HG03378 (cell line): Measurements from ENCODE around the gene POU2F3.

Experiments
- ATAC-seq: cut with Tn5 transposase; IDR thresholded peaks from one replicate; pipeline ENCODE4 v1.9.1; 2021; ENCODE audit warnings: mild to moderate bottlenecking, moderate library complexity; ENCODE audit not compliant: unreplicated experiment

POU2F3 gene

DNA sequence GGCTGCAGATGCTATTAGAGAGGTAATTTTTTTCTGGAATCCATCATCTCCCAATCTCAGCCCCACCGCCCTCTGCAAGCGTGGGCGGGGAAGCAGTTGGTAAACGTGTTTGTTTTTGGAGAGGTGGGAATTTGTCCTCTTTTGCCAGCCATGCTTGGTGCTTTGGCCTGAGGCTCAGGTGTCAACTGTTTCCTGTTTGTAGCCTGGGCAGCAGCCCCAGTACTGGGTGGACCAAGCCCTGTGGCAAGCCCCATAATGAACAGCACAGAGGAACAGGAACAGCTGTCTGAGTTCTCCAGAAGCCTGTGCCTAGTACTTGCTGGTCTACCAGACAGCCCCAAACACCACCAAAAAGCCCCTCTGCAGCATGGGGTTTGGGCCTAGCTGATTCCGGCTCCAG lies 39.6 kb downstream of the POU2F3 start:
- no peak for ATAC-seq

DNA sequence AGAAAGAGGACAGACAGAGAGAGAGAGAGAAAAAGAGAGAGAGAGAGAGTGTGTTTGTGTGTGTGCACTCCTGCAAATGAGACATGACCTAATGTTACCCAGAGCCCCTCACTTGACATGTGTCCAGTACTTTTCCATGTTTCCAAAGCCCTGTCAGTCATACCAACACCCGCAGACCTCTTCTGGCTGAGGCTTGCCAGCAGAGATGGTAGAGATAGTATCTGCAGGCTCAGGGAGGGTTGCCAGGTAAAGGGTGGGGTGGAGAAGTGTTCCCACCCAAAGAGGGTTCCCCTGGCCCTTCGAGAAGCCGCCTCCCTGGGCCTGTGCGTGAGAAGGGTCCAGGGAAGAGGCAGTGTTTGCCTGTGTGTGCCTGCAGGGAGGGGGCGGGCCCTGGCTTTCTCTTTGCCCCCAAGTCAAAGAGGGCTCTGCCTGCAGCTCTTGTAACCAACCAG lies 40.7 kb downstream of the POU2F3 start:
- ATAC-seq: no peak

- no peak for ATAC-seq
Measured at GRCh38 chr11:120281143-120281795, 41.3 kb downstream of the POU2F3 start.

GRCh38 chr11:120283124-120283523 lies 43.2 kb downstream of the POU2F3 start:
- ATAC-seq: no peak

GRCh38 chr11:120284272-120284671 lies 44.3 kb downstream of the POU2F3 start:
- no peak for ATAC-seq

DNA sequence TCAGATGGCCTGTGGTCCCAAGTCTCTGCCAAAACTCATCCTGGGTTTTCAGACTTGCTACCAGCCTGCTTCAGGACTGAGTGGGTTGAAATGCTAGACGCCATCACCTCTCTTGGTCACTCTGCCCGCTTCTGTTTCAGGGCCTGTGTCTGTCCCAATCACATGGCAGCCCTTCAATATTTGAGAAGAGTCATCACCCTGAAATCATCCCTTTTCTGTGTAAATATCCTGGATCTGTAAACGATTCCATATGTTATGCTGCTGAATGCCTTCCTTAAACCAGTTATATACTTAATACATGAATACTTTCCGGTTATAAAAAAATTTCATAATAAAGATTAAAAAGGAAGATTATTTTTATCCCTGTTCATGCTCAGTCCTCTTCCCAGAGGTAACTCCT lies 45.3 kb downstream of the POU2F3 start:
- no peak for ATAC-seq

DNA sequence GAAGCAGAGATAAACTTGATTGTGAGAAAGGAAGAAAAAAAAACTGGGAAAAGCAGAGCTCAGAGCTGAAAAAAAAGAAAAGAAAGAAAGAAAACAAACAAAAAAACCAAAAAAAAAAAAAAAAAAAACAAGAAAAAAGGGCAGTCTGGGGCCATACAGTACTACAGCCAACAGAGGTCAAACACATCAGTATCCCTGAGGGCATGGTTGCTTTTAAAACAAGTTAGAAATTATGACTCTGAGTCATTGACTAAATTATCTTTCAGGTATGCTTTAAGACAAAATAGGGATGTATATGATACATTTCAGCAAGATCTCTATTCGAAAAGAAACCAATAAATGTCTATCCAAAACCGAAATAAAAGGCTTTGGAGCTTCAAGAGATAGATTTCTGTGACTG lies 48.1 kb downstream of the POU2F3 start:
- ATAC-seq: no peak

- ATAC-seq: no peak
Measured at GRCh38 chr11:120289426-120289825, 49.5 kb downstream of the POU2F3 start.

GRCh38 chr11:120290956-120291355 lies 51.0 kb downstream of the POU2F3 start:
- no peak for ATAC-seq

- no peak for ATAC-seq
Measured at GRCh38 chr11:120293038-120293800, 53.3 kb downstream of the POU2F3 start.

- ATAC-seq: no peak
Measured at GRCh38 chr11:120294096-120294495, 54.2 kb downstream of the POU2F3 start.

- no peak for ATAC-seq
Measured at GRCh38 chr11:120295099-120295498, 55.2 kb downstream of the POU2F3 start.

- no peak for ATAC-seq
Measured at GRCh38 chr11:120296554-120296953, 56.6 kb downstream of the POU2F3 start.

DNA sequence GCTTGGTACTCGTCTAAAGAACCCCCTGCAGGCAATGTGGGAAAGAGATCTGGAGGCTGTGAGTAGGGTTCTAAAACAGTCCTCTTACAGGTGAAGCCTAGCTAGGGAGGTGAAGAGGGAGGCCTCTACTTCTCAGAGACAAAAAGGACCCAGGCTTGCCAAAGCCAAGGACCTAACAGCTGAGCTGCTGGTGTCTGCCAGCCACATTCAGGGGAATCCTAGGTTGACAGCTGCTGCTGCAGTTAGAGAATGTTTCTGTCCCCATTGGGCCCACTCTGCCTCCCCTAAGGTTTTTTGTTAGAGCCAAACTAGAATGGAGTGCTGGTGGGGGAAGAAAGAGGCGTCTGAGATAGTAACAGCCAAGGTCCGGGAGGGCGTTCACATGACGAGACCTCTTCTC lies 58.5 kb downstream of the POU2F3 start:
- ATAC-seq: no peak

GRCh38 chr11:120302001-120302805 lies 62.3 kb downstream of the POU2F3 start:
- no peak for ATAC-seq

GRCh38 chr11:120303004-120303637 lies 63.2 kb downstream of the POU2F3 start:
- ATAC-seq: peak; percentile 82

- ATAC-seq: no peak
Measured at GRCh38 chr11:120304526-120304925, 64.6 kb downstream of the POU2F3 start.

- ATAC-seq: no peak
Measured at GRCh38 chr11:120305286-120305685, 65.3 kb downstream of the POU2F3 start.

DNA sequence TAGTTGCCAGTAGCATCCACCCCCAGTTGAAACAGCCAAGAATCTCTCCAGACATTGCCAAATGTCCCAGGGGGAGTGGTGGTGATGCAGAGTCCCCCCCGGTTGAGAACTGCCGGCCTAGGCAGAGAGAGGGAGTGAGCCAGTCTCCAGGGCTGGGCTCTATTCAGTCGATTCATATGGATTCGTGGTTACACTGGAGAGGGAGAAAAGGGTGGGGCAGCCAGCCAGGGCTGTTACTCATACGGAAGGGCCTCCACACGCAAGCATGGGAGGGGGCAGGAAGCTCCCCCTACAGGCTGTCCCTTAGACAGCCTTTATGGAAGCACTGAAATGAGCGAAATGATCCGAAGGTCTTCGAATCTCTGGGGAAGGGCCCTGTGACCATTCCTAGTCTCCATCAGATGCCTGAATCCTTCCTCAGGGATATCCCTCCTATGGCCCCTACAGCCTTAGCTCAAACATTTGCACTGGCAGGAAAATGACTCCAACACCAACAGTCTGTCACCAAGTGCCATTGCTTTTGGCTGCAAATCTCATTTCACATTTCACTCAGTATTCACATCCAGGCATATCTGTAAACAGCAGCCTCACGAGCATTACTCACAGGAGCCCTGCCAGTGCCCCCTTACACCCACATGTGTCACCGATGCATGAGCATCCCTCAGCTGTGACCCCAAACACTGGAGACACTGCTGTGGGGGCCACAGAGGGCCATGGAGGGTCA lies 66.7 kb downstream of the POU2F3 start:
- ATAC-seq: no peak

- no peak for ATAC-seq
Measured at GRCh38 chr11:120307476-120307875, 67.5 kb downstream of the POU2F3 start.

GRCh38 chr11:120308081-120308480 lies 68.1 kb downstream of the POU2F3 start:
- ATAC-seq: no peak
